HT1080 (cell line): Measurements from ENCODE around the gene DDB1. TPM values are rescaled to one million over a fixed set of nuclear protein-coding genes. Genes with fewer than 3 reads are reported as not detected.

Experiments used
- total RNA-seq: library from RNA; depleted of rRNA; stranded (reverse); fragments of >200 nt; shearing (Covaris generic); gene quantifications from 2 replicates; pipeline ENCODE4 v1.2.3, GENCODE V29; 2014; rRNA removed

DDB1 gene
- total RNA-seq, 1 experiment from 2014 or later: 271 TPM

Other genes with a start within 250 kb of the DDB1 start
- not detected in 2 replicates for gene CD5, start 230.6 kb downstream of the DDB1 start, total RNA-seq
- 10.7 and 11.9 TPM in 2 replicates for gene VPS37C, start 171.7 kb downstream of the DDB1 start, total RNA-seq
- not detected in 2 replicates for gene PGA3, start 129.6 kb downstream of the DDB1 start, total RNA-seq
- gene PGA4, start 110.8 kb downstream of the DDB1 start, total RNA-seq: not detected in 2 replicates
- gene PGA5, start 91.9 kb downstream of the DDB1 start, total RNA-seq: not detected in 2 replicates
- 0.17 and 0.23 TPM in 2 replicates for gene VWCE, start 37.8 kb downstream of the DDB1 start, total RNA-seq
- 48.8 and 56.6 TPM in 2 replicates for gene TKFC, start 123 bp upstream of the DDB1 start, total RNA-seq
- gene CYB561A3, start 28.8 kb upstream of the DDB1 start, total RNA-seq: 49.6 and 68.1 TPM in 2 replicates
- gene TMEM138, start 29.3 kb upstream of the DDB1 start, total RNA-seq: 52.5 and 64.2 TPM in 2 replicates
- gene TMEM216, start 59.5 kb upstream of the DDB1 start, total RNA-seq: 20.0 and 23.8 TPM in 2 replicates
- gene CPSF7, start 96.9 kb upstream of the DDB1 start, total RNA-seq: 33.4 and 48.1 TPM in 2 replicates
- gene SDHAF2, start 97.0 kb upstream of the DDB1 start, total RNA-seq: 82.5 and 85.3 TPM in 2 replicates
- not detected in 2 replicates for gene LRRC10B, start 175.6 kb upstream of the DDB1 start, total RNA-seq
- gene SYT7, start 248.0 kb upstream of the DDB1 start, total RNA-seq: 1.8 and 2.0 TPM in 2 replicates